GM19452 (cell line): ENCODE measurements around the gene RBM18.

Experiments
- ATAC-seq: cut with Tn5 transposase; IDR thresholded peaks from one replicate; pipeline ENCODE4 v1.9.1; 2021; ENCODE audit not compliant: unreplicated experiment

RBM18 gene

DNA sequence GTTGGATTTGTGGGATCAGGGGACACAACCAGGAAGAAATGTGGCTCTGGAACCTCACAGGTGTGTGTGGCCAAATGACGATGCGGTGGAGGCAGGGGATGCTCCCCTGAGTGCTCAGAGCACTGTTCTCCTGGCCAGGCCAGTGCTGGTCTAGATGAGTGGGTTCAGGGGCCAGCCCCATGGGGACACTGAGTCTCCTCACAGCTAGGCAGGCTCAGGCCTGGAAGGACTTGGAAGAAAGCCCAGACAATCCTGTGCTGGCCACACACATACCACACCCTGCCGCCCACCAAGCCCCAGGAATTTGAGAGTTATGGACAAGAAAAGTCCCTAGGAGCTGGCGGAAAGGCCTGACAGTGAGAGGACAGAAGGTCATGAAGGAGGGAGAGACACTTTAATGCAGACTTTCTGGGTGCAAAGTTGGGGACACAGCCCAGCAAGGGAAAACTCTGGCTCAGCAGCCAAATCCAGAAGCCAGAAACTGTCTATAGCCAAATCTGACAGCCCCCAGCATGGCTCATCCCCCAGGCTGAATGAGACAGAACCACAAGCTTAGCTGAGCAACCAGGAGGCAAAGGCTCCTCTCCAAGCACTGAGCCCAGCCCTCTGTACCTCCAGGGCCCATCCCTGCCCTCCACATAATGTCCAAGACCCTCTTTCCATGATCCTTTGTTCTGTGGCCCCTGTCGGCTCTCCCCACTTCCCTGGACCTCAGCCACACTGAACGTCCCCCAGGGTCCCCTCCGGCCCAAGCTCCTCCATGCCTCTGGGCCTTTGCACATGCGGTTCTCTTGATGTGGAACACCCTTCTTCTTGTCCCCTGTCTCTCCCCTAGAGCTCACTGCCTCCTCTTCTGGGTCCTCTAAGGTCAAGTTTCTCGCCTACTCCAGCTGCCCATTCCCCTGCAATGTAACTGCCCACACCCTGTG, 58.3 kb downstream of the RBM18 start:
- no peak for ATAC-seq

DNA sequence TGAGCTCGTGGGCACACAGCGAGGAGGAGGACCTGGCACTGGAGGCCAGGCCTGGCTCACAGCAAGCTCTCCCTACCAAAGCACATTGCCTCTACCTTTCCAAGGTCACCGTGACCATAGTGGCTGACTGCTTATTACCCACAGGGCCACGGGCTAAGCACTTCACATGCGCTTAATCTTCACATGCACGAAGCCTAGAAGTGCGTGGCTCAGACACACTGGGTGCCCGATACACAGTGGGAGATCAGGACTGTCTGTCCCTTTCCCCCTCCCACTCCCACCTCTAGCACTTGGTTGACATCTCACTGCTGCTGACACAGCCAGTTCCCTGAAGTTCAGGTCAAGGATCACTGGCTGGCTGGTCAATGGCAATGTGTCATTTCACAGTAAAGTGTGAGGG, 59.5 kb downstream of the RBM18 start:
- ATAC-seq, result no peak

DNA sequence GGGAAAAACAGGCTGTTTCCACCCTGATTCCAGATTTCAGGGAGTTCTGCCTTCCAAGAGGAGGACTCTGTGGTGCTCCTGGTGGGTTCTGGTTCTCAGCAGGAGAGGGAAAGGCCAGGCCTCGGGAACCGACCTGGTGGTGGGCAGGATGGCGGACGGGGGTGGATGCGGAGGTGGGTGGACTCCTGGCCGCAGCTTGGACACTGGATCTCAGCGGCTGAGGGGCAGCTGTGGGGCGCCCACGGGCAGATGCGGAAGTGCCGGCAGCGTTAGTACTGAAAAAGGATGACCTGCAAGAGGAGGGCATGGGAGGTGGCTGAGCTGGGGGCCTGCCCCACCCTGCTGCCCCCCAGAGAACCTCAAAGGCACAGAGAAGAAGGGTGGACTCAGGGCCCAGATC, 60.1 kb downstream of the RBM18 start:
- ATAC-seq, result no peak

DNA sequence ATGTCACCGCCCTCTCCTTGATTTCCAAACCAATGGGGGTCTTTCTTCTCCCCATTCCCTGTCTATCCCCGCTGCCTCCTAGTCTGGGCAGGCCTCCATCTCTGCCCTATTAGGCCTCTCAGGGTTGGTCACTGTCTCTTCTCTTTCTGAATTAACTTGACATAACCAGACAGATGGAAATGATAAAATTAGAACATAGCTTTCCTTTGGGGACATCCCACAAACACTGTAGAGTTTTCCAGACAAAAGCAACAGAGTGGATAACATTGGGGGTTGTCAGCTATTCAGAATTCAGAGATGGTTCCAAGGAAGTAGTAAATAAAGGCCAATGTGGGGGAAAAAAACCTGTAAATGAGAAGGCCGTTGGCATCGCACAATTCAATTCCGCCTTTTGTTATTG, 60.6 kb downstream of the RBM18 start:
- no peak for ATAC-seq

DNA sequence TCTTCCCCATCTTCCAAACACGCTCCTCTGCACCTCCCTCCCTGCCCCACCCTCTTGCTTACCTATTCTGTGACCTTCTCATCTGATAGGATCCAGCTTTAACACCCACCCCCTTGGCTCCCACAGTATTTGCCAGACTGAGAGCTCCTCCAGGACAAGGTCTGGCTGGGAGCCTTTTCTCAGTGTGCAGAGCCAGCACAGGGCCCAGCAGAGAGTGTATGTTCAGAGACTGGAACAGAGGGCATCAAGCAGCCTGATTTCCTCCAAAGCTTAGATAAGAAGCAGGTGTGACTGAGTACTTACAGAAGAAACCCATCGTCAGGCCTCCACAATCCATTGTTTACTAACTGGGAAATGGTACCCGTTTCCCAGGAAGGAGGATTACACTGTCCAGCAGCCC, 62.5 kb downstream of the RBM18 start:
- ATAC-seq, result no peak

DNA sequence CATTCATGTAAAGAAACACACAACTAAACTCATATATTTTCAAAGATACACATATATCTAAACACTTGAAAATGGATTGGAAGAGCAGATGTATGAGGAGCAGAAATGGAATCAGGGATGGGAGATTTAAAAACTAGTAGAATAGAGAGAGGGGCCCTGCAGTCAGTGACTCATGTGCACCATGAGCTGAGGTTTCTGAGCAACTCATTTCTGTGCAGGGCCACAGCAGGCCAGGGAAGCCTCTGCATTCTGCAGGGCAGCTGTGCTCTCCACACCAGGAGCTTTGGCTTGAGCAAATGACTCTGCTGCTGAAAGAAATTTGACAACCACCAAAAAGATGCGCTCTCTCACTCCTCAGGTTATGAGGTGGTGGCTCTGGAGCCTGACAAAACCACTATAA, 63.0 kb downstream of the RBM18 start:
- no peak for ATAC-seq

DNA sequence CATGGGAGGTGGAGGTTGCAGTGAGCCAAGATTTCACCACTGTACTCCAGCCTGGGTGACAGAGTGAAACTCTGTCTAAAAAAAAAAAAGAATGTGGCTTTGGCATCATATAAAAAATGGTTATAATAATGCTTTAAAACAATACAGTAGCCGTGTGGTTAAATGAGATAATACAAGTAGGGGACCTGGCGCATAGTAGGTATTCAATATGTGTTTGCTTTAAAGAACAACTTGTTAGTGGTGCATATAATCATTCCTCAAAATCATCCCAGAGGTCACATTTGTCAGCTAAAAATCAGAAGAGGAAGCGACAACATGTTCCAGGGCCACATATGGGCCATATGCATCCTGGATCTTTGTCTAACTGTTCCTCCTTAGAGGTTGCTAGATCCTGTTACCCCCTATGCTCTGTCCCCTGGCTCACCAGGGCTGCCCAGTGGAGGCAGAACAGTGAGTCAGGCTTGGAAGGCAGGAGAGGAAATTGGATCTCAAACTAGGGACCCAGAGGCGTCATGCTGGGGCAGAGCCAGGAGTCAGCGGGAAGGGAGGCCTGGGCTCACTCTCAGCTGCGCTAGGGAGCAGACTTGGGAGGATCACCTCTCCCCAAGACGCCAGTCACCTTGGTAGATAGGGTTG, 63.6 kb downstream of the RBM18 start:
- no peak for ATAC-seq

DNA sequence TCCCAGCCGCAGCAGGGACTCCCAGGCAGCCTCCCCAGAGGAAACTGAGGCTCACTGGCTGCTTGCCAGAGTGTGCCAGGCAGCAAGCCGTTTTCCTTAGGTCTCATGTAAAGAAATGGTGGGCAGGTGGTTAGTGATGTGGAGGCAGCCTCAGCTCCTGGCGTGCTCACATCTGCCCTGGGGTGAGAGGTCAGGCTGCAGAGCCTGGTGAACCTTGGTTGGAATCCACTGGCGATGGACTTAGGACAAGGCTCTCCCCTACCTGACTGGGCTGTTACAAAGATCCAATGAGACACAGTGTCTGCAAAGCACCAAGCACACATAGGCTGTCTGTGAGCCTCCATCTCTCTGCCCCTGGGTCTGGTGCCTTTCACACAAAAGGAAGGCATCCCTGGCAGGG, 66.8 kb downstream of the RBM18 start:
- ATAC-seq, result no peak

DNA sequence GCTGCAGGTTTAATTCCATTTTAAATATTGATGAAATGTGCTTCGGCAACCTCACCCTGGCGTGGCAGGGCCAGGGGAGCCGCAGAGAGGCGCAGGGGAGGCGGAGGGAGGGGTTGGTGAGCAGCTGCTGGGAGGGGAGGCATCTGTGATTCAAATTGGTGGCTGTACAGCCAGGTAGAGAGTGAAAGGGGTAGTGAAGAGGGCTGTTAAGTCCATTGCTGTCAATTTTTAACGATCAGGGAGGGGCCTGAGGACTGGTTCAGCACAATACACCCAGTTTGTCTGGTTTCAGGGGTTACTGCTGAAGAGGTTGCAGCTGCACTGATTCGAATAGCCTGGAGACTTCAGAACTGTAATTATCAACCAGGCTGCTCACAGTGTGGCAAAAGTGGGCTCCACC, 67.2 kb downstream of the RBM18 start:
- ATAC-seq, result no peak

DNA sequence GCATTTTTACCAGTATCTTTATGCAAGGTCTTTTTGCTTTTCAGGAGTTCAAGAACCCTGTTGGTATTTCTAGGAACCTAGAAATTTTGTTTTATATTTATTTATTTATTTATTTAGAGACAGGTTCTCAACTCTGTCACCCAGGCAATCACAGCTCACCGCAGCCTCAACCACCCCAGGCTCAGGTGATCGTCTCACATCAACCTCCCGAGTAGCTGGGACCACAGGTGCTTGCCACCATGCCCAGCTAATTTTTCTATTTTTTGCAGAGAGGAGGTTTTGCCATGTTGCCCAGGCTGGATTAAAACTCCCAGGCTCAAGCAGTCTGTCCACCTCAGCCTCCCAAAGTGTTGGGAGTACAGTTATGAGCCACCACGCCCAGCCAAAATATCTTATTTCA, 68.8 kb downstream of the RBM18 start:
- ATAC-seq, result no peak

DNA sequence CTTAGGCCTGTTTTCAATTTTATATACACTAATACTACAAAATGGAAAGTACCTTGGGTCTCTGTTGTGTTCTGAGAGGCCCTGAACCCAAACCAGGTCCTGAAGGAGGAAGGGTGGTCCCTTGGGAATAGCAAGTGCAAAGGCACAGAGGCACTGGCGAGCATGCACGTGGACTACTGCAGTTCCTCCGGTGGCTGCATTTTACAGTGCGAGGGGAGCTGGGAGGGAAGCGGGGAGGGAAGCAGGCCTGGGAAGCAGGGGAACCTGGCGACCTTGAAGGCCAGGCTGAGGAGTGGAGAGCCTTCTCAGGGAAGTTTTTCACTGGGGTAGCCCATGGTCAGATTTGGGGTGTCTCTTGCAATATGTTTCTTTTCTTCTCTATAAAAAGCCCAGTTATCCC, 71.0 kb downstream of the RBM18 start:
- ATAC-seq, result no peak

DNA sequence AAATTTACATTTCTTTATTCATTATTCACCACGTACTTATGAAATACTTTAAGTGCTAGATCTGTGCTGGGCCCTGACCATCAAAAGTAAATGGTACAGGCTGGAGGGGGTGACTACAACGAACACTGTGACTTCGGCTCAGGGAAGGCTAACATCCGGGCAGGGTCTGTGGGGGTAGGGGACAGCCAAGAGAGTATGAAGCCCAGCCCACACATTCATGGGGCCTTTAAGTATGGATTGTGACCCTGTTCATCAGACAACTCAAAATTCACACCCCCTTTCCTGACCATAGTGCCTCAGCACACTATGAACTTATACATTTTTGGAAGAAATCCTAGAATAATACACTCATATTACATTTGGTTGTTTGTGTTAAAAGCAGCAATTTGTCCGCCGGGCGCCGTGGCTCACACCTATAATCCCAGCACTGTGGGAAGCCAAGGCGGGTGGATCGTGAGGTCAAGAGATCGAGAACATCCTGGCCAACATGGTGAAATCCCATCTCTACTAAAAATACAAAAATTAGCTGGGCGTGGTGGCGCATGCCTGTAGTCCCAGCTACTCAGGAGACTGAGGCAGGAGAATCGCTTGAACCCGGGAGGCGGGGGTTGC, 71.6 kb downstream of the RBM18 start:
- ATAC-seq, result no peak

DNA sequence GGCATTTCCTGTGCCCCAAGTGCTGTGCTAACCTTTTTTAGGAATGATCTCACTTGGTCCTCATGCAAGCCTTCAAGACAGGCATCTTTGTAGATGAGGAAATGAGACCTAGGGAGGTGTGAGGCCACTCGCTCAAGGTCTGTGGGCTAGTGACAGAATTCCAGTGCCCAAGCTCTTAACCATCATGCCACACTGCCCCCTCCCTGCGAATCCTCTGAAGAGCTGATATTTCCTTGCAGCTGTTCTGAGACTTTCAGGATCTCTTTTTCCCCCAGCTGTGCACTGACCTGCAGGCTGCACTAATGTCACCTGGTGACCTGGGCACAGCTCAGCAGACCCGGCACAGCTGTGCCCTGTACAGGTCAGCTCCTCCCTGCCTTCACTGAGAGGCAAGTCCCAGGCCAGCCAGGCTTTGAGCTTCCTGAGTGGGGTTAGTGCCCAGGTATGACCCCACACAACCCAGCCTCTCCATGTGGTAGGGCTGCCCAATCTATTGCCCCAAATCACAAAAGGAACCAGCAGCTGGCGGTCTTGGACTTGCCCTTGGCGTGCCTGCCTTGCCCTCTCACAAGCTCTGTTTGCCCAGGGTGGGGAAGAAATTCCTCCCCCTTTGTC, 72.3 kb downstream of the RBM18 start:
- no peak for ATAC-seq

DNA sequence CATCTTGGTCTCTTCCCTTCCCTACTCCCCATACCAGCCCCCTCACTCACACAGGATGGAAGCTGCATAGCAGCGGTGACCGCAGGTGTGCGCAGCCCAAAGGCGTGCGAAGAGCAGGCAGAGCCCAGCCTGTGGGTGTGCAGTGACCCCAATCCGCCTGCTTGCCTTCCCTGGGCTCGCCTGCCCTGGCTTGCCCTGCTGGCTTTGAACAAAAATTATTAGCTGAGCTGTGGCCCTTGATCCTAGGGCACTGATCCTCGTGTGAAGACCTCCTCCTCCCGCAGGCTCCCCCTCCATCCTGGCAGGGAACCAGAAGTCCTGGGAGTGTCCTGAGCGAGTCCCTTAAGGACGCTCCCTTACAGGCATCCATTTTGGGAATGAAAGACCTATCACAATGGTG, 73.1 kb downstream of the RBM18 start:
- no peak for ATAC-seq

DNA sequence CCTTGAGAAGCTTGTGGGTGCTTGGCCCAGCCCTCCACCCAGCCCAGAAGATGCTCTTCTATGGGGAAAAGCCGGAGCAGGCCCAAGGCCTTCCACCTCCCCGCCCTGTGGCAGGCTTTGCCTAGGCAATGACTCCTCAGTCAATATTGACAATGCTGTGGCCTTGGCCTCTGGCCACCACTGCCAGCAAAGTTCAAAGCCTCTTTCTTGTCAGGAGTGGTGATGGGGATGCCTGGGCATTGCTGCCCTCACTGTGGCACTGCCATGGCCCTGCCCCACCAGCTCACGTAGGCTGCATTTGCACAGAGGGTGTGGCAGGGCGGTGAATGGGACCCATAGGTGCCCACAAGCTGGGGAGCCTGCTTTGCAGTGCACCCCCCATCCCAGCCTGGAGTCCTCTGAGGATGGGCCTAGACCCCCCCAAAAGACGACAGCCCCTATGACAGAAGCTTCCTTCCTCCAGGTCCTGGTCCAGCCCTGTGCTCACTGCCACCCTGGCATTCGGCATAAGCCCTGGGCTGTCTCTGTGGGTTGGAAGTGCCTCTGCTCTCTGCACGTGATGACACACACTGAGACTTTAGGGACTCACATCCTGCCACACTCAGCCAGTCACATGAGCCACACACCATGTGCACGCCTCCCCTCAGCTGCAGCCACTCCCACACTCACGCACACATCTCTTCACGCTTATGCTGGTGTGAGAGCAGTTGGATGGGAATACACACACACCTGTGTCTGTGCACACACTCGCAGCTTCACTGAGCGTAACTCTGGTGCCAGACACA, 73.9 kb downstream of the RBM18 start:
- ATAC-seq, result no peak

DNA sequence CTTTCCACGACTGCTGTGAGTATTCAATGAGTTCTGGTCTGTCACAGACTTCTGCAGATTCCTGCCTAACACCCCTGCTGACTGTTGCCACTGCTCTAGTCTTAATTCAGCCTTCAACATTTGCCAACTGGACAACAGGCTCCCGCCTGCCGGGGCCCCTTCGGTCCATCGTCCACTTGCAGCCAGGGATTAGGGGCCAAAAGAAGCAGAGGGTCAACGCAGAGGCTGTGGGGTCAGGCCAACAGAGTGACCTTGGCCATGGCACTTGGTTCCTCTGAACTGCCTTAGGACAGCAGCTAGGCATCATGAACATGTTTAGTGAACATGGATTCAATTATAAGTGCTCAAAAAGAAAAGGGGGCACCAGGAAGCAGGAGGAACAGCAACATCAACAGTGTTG, 76.3 kb downstream of the RBM18 start:
- ATAC-seq, result no peak
